Colonic mucosa (tissue), 4 donors: ENCODE measurements around the gene MPG. TPM values are rescaled to one million over a fixed set of nuclear protein-coding genes. Genes with fewer than 3 reads are reported as not detected.

ENCODE experiments used
- DNase-seq: peaks from one replicate; pipeline ENCODE4 v3.0.0-alpha.2; 2020
- H3K27ac ChIP-seq: fragments of 200-600 bp; one replicate; pipeline ENCODE4 v1.8.0; 2021
- H3K27me3 ChIP-seq: fragments of 200-600 bp; one replicate; pipeline ENCODE4 v1.8.0; 2021
- H3K36me3 ChIP-seq: fragments of 200-600 bp; one replicate; pipeline ENCODE4 v1.8.0; 2021
- H3K4me1 ChIP-seq: fragments of 200-600 bp; one replicate; pipeline ENCODE4 v1.8.0; 2021; ENCODE audit warnings: mild to moderate bottlenecking
- H3K4me3 ChIP-seq: fragments of 200-600 bp; one replicate; pipeline ENCODE4 v1.8.0; 2021
- H3K9ac ChIP-seq, 2 donors: one replicate each; pipeline ENCODE4 v1.7.0; 2013; ENCODE audit warnings: control low read depth in 2 of 2, low read depth in 2 of 2, low read length in 2 of 2
- H3K9me3 ChIP-seq: fragments of 200-600 bp; one replicate; pipeline ENCODE4 v1.8.0; 2021
- CTCF ChIP-seq: fragments of 200-600 bp; IDR thresholded peaks from one replicate; pipeline ENCODE4 v1.8.0; 2022; ENCODE audit warnings: antibody characterized with exemption, mild to moderate bottlenecking
- intact Hi-C: fragments of 100-400 bp; cut with DNase I; formaldehyde crosslinking; loops from one replicate; pipeline ENCODE4 v1.14.1; 2022
- total RNA-seq, 2 donors: library from RNA; stranded (reverse); fragmentation: NEBNext Ultra II Directional in 1 of 2; extraction: Animal tissue kit (Norgen Biotek cat#: 25700) in 1 of 2; gene quantifications; one replicate each; pipeline ENCODE4 v1.2.1, GENCODE V29; 2021
- donor health status: healthy.
- donor health status: DM: no; HTN: no; CAD: no.
- donor health status: DM: no; HTN: no; CAD: no.

MPG gene
- total RNA-seq, 2 donors from 2014 or later: 39.3 to 42.1 TPM

DNA sequence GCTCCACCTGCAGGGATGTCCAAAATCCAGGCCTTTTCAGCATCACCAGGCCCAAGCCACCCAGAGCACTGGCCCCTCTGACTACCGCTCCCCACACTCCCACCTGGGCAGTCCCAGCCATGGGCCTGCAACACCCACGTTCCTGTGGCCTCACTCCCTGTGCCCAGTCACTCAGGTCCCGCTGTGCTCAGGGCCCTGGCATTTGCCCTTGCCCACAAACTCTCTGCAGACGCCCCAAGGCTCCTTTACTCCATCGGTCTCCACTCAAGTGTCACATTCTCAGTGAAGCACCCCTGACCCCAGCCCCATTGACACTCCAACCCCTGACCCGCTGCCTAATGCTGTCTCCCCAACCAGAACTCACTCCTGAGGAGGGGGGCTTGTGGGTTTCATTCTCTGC is 23.6 kb downstream of the MPG start:
- TF ChIP-seq CTCF: no peak
- no peak overlapping the region for H3K27ac ChIP-seq
- DNase-seq: no peak
- intact Hi-C loops: no loop called here
- H3K9ac ChIP-seq: no peak overlapping the region
- no peaks in the 10 kb centered on the region for H3K9me3 ChIP-seq
- H3K27me3 ChIP-seq: no peaks in the 10 kb centered on the region
- H3K4me1 ChIP-seq: no peaks in the 10 kb centered on the region
- no peak overlapping the region for H3K4me3 ChIP-seq
- no peaks in the 10 kb centered on the region for H3K36me3 ChIP-seq

DNA sequence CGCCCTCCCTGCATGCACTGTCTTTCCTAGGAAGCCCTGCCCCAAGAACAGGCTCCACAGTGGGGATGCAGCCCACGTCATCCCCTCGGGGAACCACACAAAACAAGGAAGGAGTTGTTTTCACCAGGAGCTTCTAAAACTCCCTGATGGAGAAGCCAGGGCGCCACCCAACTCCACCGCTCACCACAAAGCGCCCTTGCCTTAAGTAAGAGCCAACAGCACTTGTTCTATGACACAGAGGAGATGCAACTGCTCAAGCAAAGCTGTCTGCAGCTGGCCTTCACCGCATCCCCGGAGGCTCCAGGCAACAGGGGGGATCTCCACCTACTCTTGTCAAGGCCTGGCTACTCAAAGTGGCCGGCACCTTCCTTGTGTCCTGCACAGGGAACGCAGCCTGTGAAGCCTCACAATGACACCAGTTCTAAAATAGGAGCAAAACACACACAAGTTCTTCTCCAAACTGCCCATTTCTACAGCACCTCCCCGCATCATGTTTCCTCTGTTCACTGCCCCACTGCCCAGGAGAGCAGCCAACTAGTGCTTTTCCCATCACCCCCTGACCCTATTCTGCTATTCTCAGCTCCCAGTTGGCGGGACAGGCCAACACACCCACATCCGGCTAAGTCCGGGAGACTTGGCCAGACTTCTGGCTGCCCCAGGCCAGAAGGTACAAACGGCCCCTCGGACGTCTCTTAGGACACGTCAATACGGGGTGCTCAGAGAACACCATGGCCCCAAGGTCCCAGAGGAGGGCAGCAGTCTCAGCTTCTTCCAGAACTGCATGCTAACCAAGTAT is 24.2 kb downstream of the MPG start:
- DNase-seq: no peak
- H3K9ac ChIP-seq: no peak overlapping the region
- no peak for TF ChIP-seq CTCF
- no peak overlapping the region for H3K27ac ChIP-seq
- H3K36me3 ChIP-seq: no peaks in the 10 kb centered on the region
- H3K4me1 ChIP-seq: no peaks in the 10 kb centered on the region
- intact Hi-C loops: no loop called here
- H3K9me3 ChIP-seq: no peaks in the 10 kb centered on the region
- no peaks in the 10 kb centered on the region for H3K27me3 ChIP-seq
- H3K4me3 ChIP-seq: no peak overlapping the region

DNA sequence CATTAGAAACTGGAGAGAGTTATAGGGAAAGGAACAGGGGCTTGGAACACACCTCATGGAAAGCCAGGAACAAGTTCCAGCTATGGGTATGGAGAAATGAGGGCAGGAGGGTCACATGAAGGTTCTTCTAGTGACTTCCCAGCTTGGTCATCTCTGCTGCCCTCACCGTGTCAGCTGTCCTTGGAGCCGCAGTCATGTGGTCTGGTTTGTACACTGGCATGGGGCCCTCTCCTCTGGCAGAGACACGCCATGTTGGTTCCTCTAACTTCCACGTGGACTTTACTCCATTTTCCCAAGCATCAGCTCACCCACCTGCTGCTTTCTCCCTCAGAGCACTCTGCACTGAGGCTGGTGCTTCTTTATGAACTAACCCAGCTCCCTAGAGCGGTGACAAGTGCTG is 26.3 kb downstream of the MPG start:
- intact Hi-C loops: no loop called here
- no peak overlapping the region for H3K27ac ChIP-seq
- no peaks in the 10 kb centered on the region for H3K4me1 ChIP-seq
- no peak overlapping the region for H3K4me3 ChIP-seq
- no peaks in the 10 kb centered on the region for H3K9me3 ChIP-seq
- no peak for TF ChIP-seq CTCF
- H3K9ac ChIP-seq: no peak overlapping the region
- H3K27me3 ChIP-seq: no peaks in the 10 kb centered on the region
- no peaks in the 10 kb centered on the region for H3K36me3 ChIP-seq
- no peak for DNase-seq

DNA sequence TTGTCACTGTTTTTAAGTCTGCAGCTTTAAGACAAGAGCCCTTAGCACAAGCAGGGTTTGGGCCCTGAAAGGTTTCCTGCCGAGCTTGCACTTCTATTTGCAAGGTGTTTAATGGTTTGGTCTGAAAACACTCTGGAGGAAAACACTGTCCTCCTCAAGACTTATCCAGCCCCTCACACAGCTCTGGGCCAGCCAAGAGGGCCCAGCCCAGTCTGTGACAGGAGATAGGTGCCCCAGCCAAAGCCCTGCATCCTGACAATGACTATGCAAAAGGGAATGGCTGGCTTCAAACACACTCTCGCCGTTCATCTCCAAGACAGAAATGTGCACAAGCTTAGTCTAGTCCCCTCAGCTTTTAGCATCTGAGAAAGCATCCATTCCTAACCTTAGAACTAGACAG is 26.9 kb downstream of the MPG start:
- TF ChIP-seq CTCF: no peak
- no peaks in the 10 kb centered on the region for H3K9me3 ChIP-seq
- H3K4me3 ChIP-seq: no peak overlapping the region
- no peaks in the 10 kb centered on the region for H3K4me1 ChIP-seq
- no peak overlapping the region for H3K9ac ChIP-seq
- intact Hi-C loops: loop anchor here (5.0 kb wide), 2 partner anchors 77 to 257 kb away; partner anchors contain the start of gene HBQ1
- no peaks in the 10 kb centered on the region for H3K36me3 ChIP-seq
- no peak overlapping the region for H3K27ac ChIP-seq
- DNase-seq: no peak
- no peaks in the 10 kb centered on the region for H3K27me3 ChIP-seq

- H3K27me3 ChIP-seq: no peaks in the 10 kb centered on the region
- DNase-seq: no peak
- H3K27ac ChIP-seq: no peak overlapping the region
- H3K36me3 ChIP-seq: no peaks in the 10 kb centered on the region
- H3K4me1 ChIP-seq: no peaks in the 10 kb centered on the region
- no peak overlapping the region for H3K9ac ChIP-seq
- H3K4me3 ChIP-seq: no peak overlapping the region
- no peak for TF ChIP-seq CTCF
- H3K9me3 ChIP-seq: no peaks in the 10 kb centered on the region
- intact Hi-C loops: loop anchor here (5.0 kb wide), 2 partner anchors 77 to 257 kb away; partner anchors contain the start of gene HBQ1
Measured at GRCh38 chr16:105521-105920, 27.5 kb downstream of the MPG start.
